ENCODE results near the gene WAPL.

GRCh38 chr10:86504510-86504909 lies 17.1 kb downstream of the WAPL start:
- TF ChIP-seq ZNF512 (CRISPR knock-in tag; IDR thresholded peaks at IDR 0.05) = no peak
- TF ChIP-seq BRF2 (CRISPR knock-in tag; IDR thresholded peaks at IDR 0.05) = no peak
- TF ChIP-seq REST (IDR thresholded peaks at IDR 0.05; ENCODE audit: borderline replicate concordance in 1 of 2, low read depth in 1 of 2, low read length in 2 of 2) = no peak
- no peak for TF ChIP-seq SRSF9 (IDR thresholded peaks at IDR 0.05; ENCODE audit: borderline replicate concordance, insufficient read depth, low read depth, low read length, poor library complexity, severe bottlenecking)
- TF ChIP-seq EP300 (IDR thresholded peaks at IDR 0.05; ENCODE audit: low read depth in 2 of 2, low read length in 2 of 2) = no peak
- TF ChIP-seq EP300 (CRISPR knock-in tag; IDR thresholded peaks at IDR 0.05; ENCODE audit: borderline replicate concordance) = no peak
- no peak for TF ChIP-seq CTCF (CRISPR knock-in tag; IDR thresholded peaks at IDR 0.05)
- no peak for TF ChIP-seq ZNF235 (CRISPR knock-in tag; IDR thresholded peaks at IDR 0.05; ENCODE audit: borderline replicate concordance)
- no peak for TF ChIP-seq ZFP41 (CRISPR knock-in tag; IDR thresholded peaks at IDR 0.05; ENCODE audit: borderline replicate concordance)
- TF ChIP-seq ZNF781 (CRISPR knock-in tag; IDR thresholded peaks at IDR 0.05; ENCODE audit: borderline replicate concordance, not compliant biosample characterization) = no peak
- no peak for TF ChIP-seq CHCHD3 (CRISPR knock-in tag; IDR thresholded peaks at IDR 0.05)
- no peak for TF ChIP-seq CREB1 (IDR thresholded peaks at IDR 0.05)
- TF ChIP-seq CREB1 (CRISPR knock-in tag; IDR thresholded peaks at IDR 0.05) = no peak
- TF ChIP-seq ZNF577 (CRISPR knock-in tag; IDR thresholded peaks at IDR 0.05; ENCODE audit: borderline replicate concordance, low read depth) = no peak
